NCI-H146 (cell line): Measurements from ENCODE around the gene CKS1B.

Experiments used
- DNase-seq: peaks from one replicate; lab custom pipeline; 2025; lab: John Stamatoyannopoulos, UW

CKS1B gene

GRCh38 chr1:155014709-155015508 lies 40.4 kb downstream of the CKS1B start:
- no peak for DNase-seq

GRCh38 chr1:155015527-155016230 lies 41.2 kb downstream of the CKS1B start:
- DNase-seq = no peak

GRCh38 chr1:155016231-155016831 lies 41.9 kb downstream of the CKS1B start:
- no peak for DNase-seq

- DNase-seq = peak; percentile 84
These were observed 42.8 kb downstream of the CKS1B start for GRCh38 chr1:155017041-155017945.

- DNase-seq = no peak
These were observed 43.5 kb downstream of the CKS1B start for GRCh38 chr1:155017946-155018316.

- DNase-seq = no peak
These were observed 44.3 kb downstream of the CKS1B start for GRCh38 chr1:155018617-155019348.

GRCh38 chr1:155019377-155020245 lies 45.1 kb downstream of the CKS1B start:
- DNase-seq = no peak

GRCh38 chr1:155022136-155022926 lies 47.9 kb downstream of the CKS1B start:
- no peak for DNase-seq

- peak; percentile 13 for DNase-seq
These were observed 48.4 kb downstream of the CKS1B start for GRCh38 chr1:155022927-155023236.

GRCh38 chr1:155023627-155024026 lies 49.1 kb downstream of the CKS1B start:
- DNase-seq = no peak

- DNase-seq = no peak
These were observed 49.8 kb downstream of the CKS1B start for GRCh38 chr1:155024315-155024714.

- DNase-seq = no peak
These were observed 51.7 kb downstream of the CKS1B start for GRCh38 chr1:155026154-155026553.

GRCh38 chr1:155026588-155026987 lies 52.1 kb downstream of the CKS1B start:
- DNase-seq = no peak
